Stimulated activated CD4-positive, alpha-beta T cell treated with anti-CD3 and anti-CD28 coated beads, TNF-alpha, amount 100 ng/mL, for 24 hours (primary cell): ENCODE results near the gene SETD1B.
"Not testable (repeated sequence)": the region's sequence is repeated elsewhere in the genome, so short reads cannot be mapped to it uniquely, and the experiment has no call there.

Experiments
- DNase-seq, 3 experiments: peaks; one replicate each; pipeline ENCODE4 v3.0.0-alpha.2; 2020; ENCODE audit warnings: low read depth in 3 of 3

SETD1B gene

GRCh38 chr12:121780429-121780828, 23.4 kb upstream of the SETD1B start:
- DNase-seq = no peak

- no peak for DNase-seq
Measured at GRCh38 chr12:121781484-121781997, 22.3 kb upstream of the SETD1B start.

GRCh38 chr12:121781998-121782979, 21.5 kb upstream of the SETD1B start:
- DNase-seq = peak in 1 of 3 experiments; percentile 73

- DNase-seq = no peak
Measured at GRCh38 chr12:121783766-121784165, 20.0 kb upstream of the SETD1B start.

GRCh38 chr12:121784460-121784859, 19.3 kb upstream of the SETD1B start:
- DNase-seq = no peak

- no peak for DNase-seq
Measured at GRCh38 chr12:121786440-121786825, 17.4 kb upstream of the SETD1B start.

GRCh38 chr12:121787063-121788025, 16.5 kb upstream of the SETD1B start:
- no peak for DNase-seq

- no peak for DNase-seq
Measured at GRCh38 chr12:121788176-121788818, 15.5 kb upstream of the SETD1B start.

- no peak for DNase-seq
Measured at GRCh38 chr12:121789233-121789781, 14.5 kb upstream of the SETD1B start.

- peak; percentile 83 to 94 (median 84) for DNase-seq
Measured at GRCh38 chr12:121789800-121790728, 13.7 kb upstream of the SETD1B start.

GRCh38 chr12:121790785-121791184, 13.0 kb upstream of the SETD1B start:
- not testable (repeated sequence) for DNase-seq

GRCh38 chr12:121791671-121792551, 11.9 kb upstream of the SETD1B start:
- DNase-seq = no peak

GRCh38 chr12:121792607-121793439, 11.0 kb upstream of the SETD1B start:
- DNase-seq = no peak

GRCh38 chr12:121793440-121793837, 10.4 kb upstream of the SETD1B start, which contains the start of gene RHOF:
TSS of gene RHOF (minus strand) at chr12:121793688. CDS start at chr12:121793633, 55 bp downstream.
- DNase-seq = peak in 1 of 3 experiments; percentile 73

GRCh38 chr12:121793838-121794533, 9.8 kb upstream of the SETD1B start:
- peak; percentile 89 to 94 (median 92) for DNase-seq

GRCh38 chr12:121794534-121795033, 9.2 kb upstream of the SETD1B start:
- DNase-seq = no peak
